Right atrium auricular region (tissue), 2 donors: Measurements from ENCODE around the gene NR1I2. TPM values are rescaled to one million over a fixed set of nuclear protein-coding genes. Genes with fewer than 3 reads are reported as not detected.

ENCODE experiments used
- DNase-seq: peaks from one replicate; pipeline ENCODE4 v3.0.0-alpha.2; 2019; ENCODE audit warnings: low spot score
- H3K27ac ChIP-seq, 2 donors: fragments of 200-600 bp; sonication (generic); 1 replicate in 1 of 2; 2 replicates in 1 of 2; pipeline ENCODE4 v1.5.1; 2016 to 2019
- H3K27me3 ChIP-seq, 2 donors: fragments of 200-600 bp; sonication (generic); one replicate each; pipeline versions ENCODE4 v1.5.1 to v1.6.0; 2017 to 2019
- H3K36me3 ChIP-seq: fragments of 200-600 bp; sonication (generic); one replicate; pipeline ENCODE4 v1.5.1; 2016
- H3K4me1 ChIP-seq, 2 donors: fragments of 200-600 bp; sonication (generic); one replicate each; pipeline versions ENCODE4 v1.5.1 to v1.6.0; 2017 to 2019
- H3K4me3 ChIP-seq, 2 donors: fragments of 200-600 bp; sonication (generic); 1 replicate in 1 of 2; 2 replicates in 1 of 2; pipeline ENCODE4 v1.5.1; 2017 to 2019; ENCODE audit warnings: mild to moderate bottlenecking in 1 of 2, moderate library complexity in 1 of 2
- H3K9me3 ChIP-seq, 2 donors: fragments of 200-600 bp; sonication (generic); one replicate each; pipeline ENCODE4 v1.5.1; 2019
- total RNA-seq, 2 donors: library from RNA; depleted of rRNA; stranded (reverse); fragments of >200 nt; gene quantifications; one replicate each; pipeline ENCODE4 v1.1.0, GENCODE V29; 2016
- TF ChIP-seq, protein P1 (sequence below), 2 donors: fragments of 200-600 bp; sonication (generic); IDR thresholded peaks; one replicate each; pipeline ENCODE4 v1.5.1; 2019; ENCODE audit warnings: antibody characterized with exemption in 2 of 2

NR1I2 gene
- total RNA-seq, 2 donors from 2014 or later = 0.82 TPM; not detected in 1

GRCh38 chr3:119792270-119792669, 10.4 kb downstream of the NR1I2 start:
- Histone ChIP-seq H3K27me3 (no peaks in the 10 kb centered on the region), H3K9me3 (no peaks in the 10 kb centered on the region), H3K4me3 (no peak overlapping the region), H3K36me3 (no peaks in the 10 kb centered on the region), H3K4me1 (no peaks in the 10 kb centered on the region), H3K27ac (no peak overlapping the region)
- TF ChIP-seq, protein P1, sequence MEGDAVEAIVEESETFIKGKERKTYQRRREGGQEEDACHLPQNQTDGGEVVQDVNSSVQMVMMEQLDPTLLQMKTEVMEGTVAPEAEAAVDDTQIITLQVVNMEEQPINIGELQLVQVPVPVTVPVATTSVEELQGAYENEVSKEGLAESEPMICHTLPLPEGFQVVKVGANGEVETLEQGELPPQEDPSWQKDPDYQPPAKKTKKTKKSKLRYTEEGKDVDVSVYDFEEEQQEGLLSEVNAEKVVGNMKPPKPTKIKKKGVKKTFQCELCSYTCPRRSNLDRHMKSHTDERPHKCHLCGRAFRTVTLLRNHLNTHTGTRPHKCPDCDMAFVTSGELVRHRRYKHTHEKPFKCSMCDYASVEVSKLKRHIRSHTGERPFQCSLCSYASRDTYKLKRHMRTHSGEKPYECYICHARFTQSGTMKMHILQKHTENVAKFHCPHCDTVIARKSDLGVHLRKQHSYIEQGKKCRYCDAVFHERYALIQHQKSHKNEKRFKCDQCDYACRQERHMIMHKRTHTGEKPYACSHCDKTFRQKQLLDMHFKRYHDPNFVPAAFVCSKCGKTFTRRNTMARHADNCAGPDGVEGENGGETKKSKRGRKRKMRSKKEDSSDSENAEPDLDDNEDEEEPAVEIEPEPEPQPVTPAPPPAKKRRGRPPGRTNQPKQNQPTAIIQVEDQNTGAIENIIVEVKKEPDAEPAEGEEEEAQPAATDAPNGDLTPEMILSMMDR (IDR thresholded peaks at IDR 0.05) = no peak
- no peak for DNase-seq

DNA sequence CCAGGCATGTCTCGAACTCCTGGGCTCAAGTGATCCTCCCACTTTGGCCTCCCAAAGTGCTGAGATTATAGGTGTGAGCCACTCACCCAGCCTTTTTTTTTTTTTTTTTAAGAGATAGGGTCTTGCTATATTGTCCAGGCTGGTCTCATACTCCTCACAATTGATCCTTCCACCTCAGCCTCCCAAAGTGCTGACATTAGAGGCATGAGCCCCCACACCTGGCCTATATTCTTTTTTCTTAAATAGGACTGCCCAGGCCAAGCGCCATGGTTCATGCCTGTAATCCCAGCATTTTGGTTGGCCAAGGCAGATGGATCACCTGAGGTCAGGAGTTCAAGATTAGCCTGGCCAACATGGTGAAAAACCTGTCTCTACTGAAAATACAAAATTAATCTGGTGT, 12.5 kb downstream of the NR1I2 start:
- no peaks in the 10 kb centered on the region for H3K9me3 ChIP-seq
- no peaks in the 10 kb centered on the region for H3K27me3 ChIP-seq
- H3K4me1 ChIP-seq = no peaks in the 10 kb centered on the region
- H3K27ac ChIP-seq = no peak overlapping the region
- no peak overlapping the region for H3K4me3 ChIP-seq
- H3K36me3 ChIP-seq = no peaks in the 10 kb centered on the region
- TF ChIP-seq, protein P1 (IDR thresholded peaks at IDR 0.05) = no peak
- DNase-seq = peak; percentile 21

DNA sequence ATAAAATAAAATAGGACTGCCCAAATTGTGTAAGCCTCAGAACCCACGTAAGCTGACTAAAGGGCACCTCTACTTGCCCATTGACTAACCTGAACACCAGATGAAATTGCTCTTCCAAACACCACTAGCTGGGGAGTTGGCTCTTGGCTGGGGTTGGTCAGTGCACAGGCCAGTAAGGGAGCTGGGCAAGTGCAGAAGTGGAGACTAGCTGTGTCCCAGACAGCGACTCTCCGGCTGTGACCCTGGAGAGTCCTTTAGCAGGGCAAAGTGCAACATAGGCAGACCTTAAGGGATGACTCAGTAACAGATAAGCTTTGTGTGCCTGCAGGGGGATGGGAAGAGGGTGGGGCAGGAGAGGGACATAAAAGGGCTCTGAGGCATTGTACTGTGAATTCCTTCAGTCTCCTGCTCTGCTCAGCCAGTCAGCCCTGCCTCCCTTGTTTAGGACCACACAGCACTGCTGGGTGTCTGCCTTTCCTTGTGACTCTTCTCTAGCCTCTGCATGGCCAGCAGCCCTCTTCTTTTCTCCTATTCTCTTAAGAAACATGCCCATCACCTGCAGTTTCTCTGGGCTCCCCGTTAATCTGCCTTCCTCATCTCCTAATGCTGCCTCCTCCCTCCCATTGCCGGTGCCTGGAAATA, 13.2 kb downstream of the NR1I2 start:
- no peaks in the 10 kb centered on the region for H3K4me1 ChIP-seq
- no peaks in the 10 kb centered on the region for H3K27me3 ChIP-seq
- peak; percentile 54 for DNase-seq
- no peak overlapping the region for H3K27ac ChIP-seq
- H3K4me3 ChIP-seq = no peak overlapping the region
- no peaks in the 10 kb centered on the region for H3K9me3 ChIP-seq
- H3K36me3 ChIP-seq = no peaks in the 10 kb centered on the region
- TF ChIP-seq, protein P1 (IDR thresholded peaks at IDR 0.05) = no peak

- no peak overlapping the region for H3K27ac ChIP-seq
- H3K36me3 ChIP-seq = no peaks in the 10 kb centered on the region
- H3K4me3 ChIP-seq = no peak overlapping the region
- no peaks in the 10 kb centered on the region for H3K27me3 ChIP-seq
- TF ChIP-seq, protein P1 (IDR thresholded peaks at IDR 0.05) = no peak
- H3K4me1 ChIP-seq = no peaks in the 10 kb centered on the region
- DNase-seq = peak; percentile 23
- no peaks in the 10 kb centered on the region for H3K9me3 ChIP-seq
Measured at GRCh38 chr3:119795849-119796248, 13.9 kb downstream of the NR1I2 start.

- TF ChIP-seq, protein P1 (IDR thresholded peaks at IDR 0.05) = no peak
- no peaks in the 10 kb centered on the region for H3K27me3 ChIP-seq
- H3K9me3 ChIP-seq = no peaks in the 10 kb centered on the region
- no peaks in the 10 kb centered on the region for H3K36me3 ChIP-seq
- H3K27ac ChIP-seq = no peak overlapping the region
- H3K4me1 ChIP-seq = no peaks in the 10 kb centered on the region
- peak; percentile 26 for DNase-seq
- H3K4me3 ChIP-seq = no peak overlapping the region
Measured at GRCh38 chr3:119796368-119796767, 14.5 kb downstream of the NR1I2 start.

GRCh38 chr3:119796785-119797184, 14.9 kb downstream of the NR1I2 start:
- Histone ChIP-seq H3K27me3 (no peaks in the 10 kb centered on the region), H3K4me1 (no peaks in the 10 kb centered on the region), H3K4me3 (no peak overlapping the region), H3K27ac (no peak overlapping the region), H3K36me3 (no peaks in the 10 kb centered on the region), H3K9me3 (no peaks in the 10 kb centered on the region)
- TF ChIP-seq, protein P1 (IDR thresholded peaks at IDR 0.05) = no peak
- peak; percentile 26 for DNase-seq
